T47D (cell line): ENCODE results near the gene CDKAL1.
"Not testable (repeated sequence)": the region's sequence is repeated elsewhere in the genome, so short reads cannot be mapped to it uniquely, and the experiment has no call there.

Source experiments
- DNase-seq, 2 experiments: peaks; one replicate each; pipeline versions ENCODE4 v3.0.0 to v3.0.0-alpha.2; 2011 to 2012; ENCODE audit warnings: low read depth in 1 of 2, low spot score in 1 of 2
- JUND ChIP-seq: IDR thresholded peaks from 2 replicates; pipeline ENCODE4 v1.6.1; 2012; ENCODE audit warnings: low read depth
- in situ Hi-C: cut with HindIII; loops from 2 replicates; pipeline ENCODE4 v1.10.0; 2016; ENCODE audit warnings: low sequenced_read_pairs, low pct_unique_long_range_greater_than_20kb

Gene CDKAL1

GRCh38 chr6:20640181-20640580 lies 105.9 kb downstream of the CDKAL1 start:
- in situ Hi-C loops: no loop called here
- TF ChIP-seq JUND: no peak

GRCh38 chr6:20642441-20642840 lies 108.2 kb downstream of the CDKAL1 start:
- DNase-seq: no peak
- in situ Hi-C loops: no loop called here
- TF ChIP-seq JUND: no peak

More at GRCh38 chr6:20640181-20640580, 105.9 kb downstream of the CDKAL1 start:
- no peak for DNase-seq

- in situ Hi-C loops: no loop called here
- no peak for DNase-seq
- TF ChIP-seq JUND: no peak
Measured at GRCh38 chr6:20644667-20645370, 110.6 kb downstream of the CDKAL1 start.

GRCh38 chr6:20645572-20645971 lies 111.3 kb downstream of the CDKAL1 start:
- DNase-seq, in situ Hi-C loops: not testable (repeated sequence)

- no peak for TF ChIP-seq JUND
- in situ Hi-C loops: no loop called here
- no peak for DNase-seq
Measured at GRCh38 chr6:20647585-20647984, 113.3 kb downstream of the CDKAL1 start.

- in situ Hi-C loops, DNase-seq: not testable (repeated sequence)
Measured at GRCh38 chr6:20649696-20650470, 115.6 kb downstream of the CDKAL1 start.

- in situ Hi-C loops: no loop called here
- no peak for DNase-seq
- TF ChIP-seq JUND: no peak
Measured at GRCh38 chr6:20652299-20653084, 118.2 kb downstream of the CDKAL1 start.

- in situ Hi-C loops: no loop called here
- TF ChIP-seq JUND: no peak
- DNase-seq: no peak
Measured at GRCh38 chr6:20653085-20653479, 118.8 kb downstream of the CDKAL1 start.

GRCh38 chr6:20655317-20655716 lies 121.1 kb downstream of the CDKAL1 start:
- no peak for TF ChIP-seq JUND
- DNase-seq: no peak
- in situ Hi-C loops: no loop called here

- TF ChIP-seq JUND: no peak
- in situ Hi-C loops: no loop called here
- no peak for DNase-seq
Measured at GRCh38 chr6:20657274-20657800, 123.1 kb downstream of the CDKAL1 start.

- in situ Hi-C loops: no loop called here
- TF ChIP-seq JUND: no peak
- DNase-seq: no peak
Measured at GRCh38 chr6:20658053-20658452, 123.8 kb downstream of the CDKAL1 start.

- in situ Hi-C loops: no loop called here
- TF ChIP-seq JUND: no peak
- no peak for DNase-seq
Measured at GRCh38 chr6:20658516-20658915, 124.3 kb downstream of the CDKAL1 start.
